ENCODE data around the gene DBNDD2.

DBNDD2 gene

DNA sequence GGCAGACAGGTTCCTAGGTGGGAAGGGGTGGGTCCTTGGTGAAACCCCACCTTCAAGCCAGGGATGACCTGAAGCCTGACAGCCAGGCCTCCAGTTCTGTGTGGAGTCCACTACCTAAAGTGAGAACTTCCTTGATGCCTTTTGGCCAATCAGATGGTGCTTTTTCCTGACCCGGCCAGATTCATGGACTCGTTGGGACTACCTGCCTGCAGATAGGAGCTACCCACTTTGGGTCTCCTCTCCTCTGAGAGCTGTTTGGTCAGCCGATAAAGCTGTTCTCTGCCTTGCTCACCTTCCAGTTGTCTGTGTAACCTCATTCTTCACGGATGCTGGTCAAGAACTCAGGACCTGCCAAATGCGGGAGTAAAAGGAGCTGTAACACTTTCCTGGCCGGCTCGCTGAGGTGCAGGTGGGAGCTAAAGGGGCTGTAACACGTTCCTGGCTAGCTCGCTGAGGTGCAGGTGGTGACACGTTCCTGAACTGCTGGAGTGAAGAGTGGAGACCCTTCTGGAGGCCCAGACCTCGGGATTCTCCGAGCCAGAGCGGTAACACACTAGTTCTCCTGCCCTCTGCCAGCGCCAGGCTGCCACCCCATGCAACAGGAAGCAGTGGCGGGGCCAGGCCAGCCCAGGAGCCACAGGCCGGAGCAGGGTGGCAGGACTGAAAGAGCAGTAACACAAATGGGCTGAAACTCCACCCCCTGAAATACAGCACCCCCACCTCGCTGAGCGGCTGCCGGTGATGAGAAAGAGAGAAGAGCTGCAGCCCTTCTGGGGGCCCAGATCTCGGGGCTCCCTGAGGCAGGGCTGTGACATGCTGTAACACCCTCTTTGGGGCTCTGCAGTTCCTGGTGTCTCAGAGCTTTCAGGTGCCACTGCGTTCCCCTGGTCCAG, 13.6 kb upstream of the DBNDD2 start:
- no peak for DNase-seq (ENCODE audit: low spot score)
- in situ Hi-C loops (cut with MboI; ENCODE audit: low sequenced_read_pairs, unreplicated experiment), result no loop called here
- TF ChIP-seq, protein P1, sequence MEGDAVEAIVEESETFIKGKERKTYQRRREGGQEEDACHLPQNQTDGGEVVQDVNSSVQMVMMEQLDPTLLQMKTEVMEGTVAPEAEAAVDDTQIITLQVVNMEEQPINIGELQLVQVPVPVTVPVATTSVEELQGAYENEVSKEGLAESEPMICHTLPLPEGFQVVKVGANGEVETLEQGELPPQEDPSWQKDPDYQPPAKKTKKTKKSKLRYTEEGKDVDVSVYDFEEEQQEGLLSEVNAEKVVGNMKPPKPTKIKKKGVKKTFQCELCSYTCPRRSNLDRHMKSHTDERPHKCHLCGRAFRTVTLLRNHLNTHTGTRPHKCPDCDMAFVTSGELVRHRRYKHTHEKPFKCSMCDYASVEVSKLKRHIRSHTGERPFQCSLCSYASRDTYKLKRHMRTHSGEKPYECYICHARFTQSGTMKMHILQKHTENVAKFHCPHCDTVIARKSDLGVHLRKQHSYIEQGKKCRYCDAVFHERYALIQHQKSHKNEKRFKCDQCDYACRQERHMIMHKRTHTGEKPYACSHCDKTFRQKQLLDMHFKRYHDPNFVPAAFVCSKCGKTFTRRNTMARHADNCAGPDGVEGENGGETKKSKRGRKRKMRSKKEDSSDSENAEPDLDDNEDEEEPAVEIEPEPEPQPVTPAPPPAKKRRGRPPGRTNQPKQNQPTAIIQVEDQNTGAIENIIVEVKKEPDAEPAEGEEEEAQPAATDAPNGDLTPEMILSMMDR (IDR thresholded peaks at IDR 0.05; ENCODE audit: borderline replicate concordance, control extremely low read depth, extremely low read depth, insufficient read depth, missing control alignments), result no peak

DNA sequence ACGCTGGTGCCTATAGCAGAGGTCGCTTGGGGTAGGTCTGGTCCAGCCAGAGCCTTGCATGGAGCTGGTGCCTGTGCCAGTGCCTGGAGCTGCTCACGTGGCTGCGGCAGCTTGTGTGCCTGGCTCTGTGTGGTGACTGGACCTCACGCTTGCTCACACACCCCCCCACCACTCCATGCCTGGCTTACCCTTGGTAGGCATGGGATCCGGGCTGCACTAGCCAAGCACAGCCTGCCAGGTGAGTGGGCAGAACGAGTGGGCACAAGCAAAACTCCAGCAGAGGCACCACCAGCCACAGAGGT, 13.0 kb upstream of the DBNDD2 start:
- in situ Hi-C loops (cut with MboI; ENCODE audit: low sequenced_read_pairs, unreplicated experiment), result no loop called here
- TF ChIP-seq, protein P1 (IDR thresholded peaks at IDR 0.05; ENCODE audit: borderline replicate concordance, control extremely low read depth, extremely low read depth, insufficient read depth, missing control alignments), result no peak
- no peak for DNase-seq (ENCODE audit: low spot score)

DNA sequence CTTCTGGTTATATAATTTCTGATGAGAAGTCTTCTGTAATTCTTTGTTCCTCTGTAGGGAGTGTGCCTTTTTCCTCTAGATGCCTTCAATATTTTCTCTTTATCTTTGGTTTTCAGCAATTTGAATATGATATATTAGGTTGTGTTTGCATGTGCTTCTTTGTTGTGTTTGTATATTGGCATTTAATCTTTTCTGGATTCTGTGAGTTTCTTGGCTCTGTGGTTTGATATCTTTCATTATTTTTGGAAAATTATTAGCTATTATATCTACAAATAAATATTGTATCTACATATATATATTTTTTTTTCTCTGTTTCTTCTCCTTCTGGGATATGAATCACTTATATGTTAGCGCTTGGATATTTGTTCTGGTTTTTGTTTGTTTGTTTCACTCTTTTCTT, 9.1 kb upstream of the DBNDD2 start:
- in situ Hi-C loops (cut with MboI; ENCODE audit: low sequenced_read_pairs, unreplicated experiment), result no loop called here
- DNase-seq (ENCODE audit: low spot score), result no peak

DNA sequence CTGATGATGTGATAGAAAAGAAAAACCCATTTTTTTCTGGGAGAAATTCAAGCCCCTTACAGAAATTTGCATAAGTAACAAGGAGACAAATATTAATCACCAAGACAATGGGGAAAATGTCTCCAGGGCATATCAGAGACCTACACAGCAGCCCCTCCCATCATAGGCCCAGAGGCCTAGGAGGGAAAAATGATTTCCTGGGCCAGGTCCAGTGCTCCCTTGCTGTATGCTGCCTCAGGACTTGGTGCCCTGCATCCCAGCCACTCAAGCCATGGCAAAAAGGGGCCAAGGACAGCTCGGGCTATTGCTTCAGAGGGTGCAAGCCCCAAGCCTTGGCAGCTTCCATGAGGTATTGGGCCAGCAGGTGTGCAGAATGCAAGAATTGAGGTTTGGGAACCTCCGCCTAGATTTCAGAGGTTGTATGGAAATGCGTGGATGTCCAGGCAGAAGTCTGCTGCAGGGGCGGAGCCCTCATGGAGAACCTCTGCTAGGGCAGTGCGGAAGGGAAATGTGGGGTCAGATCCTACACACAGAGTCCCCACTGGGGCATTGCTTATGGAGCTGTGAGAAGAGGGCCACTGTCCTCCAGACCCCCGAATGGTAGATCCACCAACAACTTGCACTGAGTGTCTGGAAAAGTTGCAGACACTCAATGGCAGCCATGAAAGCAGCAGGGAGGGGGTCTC, 7.6 kb upstream of the DBNDD2 start:
- TF ChIP-seq, protein P1 (IDR thresholded peaks at IDR 0.05; ENCODE audit: borderline replicate concordance, control extremely low read depth, extremely low read depth, insufficient read depth, missing control alignments), result no peak
- no peak for DNase-seq (ENCODE audit: low spot score)
- in situ Hi-C loops (cut with MboI; ENCODE audit: low sequenced_read_pairs, unreplicated experiment), result no loop called here

More for the DNA sequence above, 9.1 kb upstream of the DBNDD2 start:
- TF ChIP-seq, protein P1 (IDR thresholded peaks at IDR 0.05; ENCODE audit: borderline replicate concordance, control extremely low read depth, extremely low read depth, insufficient read depth, missing control alignments), result no peak

DNA sequence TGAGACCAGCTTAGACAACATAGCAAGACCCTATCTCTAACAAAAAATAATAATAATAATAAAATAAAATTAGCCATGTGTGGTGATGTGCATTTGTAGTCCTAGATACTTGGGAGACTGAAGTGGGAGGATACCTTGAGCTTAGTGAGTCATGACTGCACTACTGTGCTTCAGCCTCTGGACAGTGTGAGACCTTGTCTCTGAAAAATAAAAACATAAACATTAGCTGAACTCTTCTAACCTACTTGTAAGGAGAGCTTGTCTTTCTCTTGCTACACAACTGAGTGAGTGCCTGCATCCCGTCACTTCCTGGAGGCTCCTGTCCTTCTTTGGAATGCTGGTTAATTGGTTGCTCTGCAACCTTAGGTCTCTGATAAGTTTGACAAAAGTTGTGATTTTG, 5.1 kb upstream of the DBNDD2 start:
- DNase-seq (ENCODE audit: low spot score), result no peak
- in situ Hi-C loops (cut with MboI; ENCODE audit: low sequenced_read_pairs, unreplicated experiment), result no loop called here
- TF ChIP-seq, protein P1 (IDR thresholded peaks at IDR 0.05; ENCODE audit: borderline replicate concordance, control extremely low read depth, extremely low read depth, insufficient read depth, missing control alignments), result no peak

DNA sequence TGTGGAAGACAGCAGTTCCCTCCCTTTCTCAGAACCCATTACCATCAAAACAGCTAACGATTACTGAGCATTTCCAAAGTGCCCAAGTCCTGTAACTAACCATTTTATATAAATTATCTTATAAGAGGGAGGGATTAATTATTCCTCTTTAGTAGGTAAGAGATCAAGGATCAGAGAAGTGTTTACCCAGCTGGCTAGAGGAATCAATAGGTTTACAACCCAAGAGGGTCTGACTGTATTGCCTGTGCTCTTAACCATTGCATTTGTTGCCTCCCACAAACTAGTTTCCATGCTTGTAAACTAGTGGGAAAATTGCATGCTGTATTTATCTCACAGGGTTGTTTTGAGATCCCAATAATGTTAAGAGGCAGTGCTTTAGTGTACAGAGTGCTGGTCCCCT, 3.7 kb upstream of the DBNDD2 start:
- in situ Hi-C loops (cut with MboI; ENCODE audit: low sequenced_read_pairs, unreplicated experiment), result no loop called here
- TF ChIP-seq, protein P1 (IDR thresholded peaks at IDR 0.05; ENCODE audit: borderline replicate concordance, control extremely low read depth, extremely low read depth, insufficient read depth, missing control alignments), result no peak
- DNase-seq (ENCODE audit: low spot score), result no peak
